ENCODE data around the gene ACAP2. TPM values are rescaled to one million over a fixed set of nuclear protein-coding genes. Genes with fewer than 3 reads are reported as not detected.

Gene ACAP2
- total RNA-seq, 1 donor from 2014 or later: 14.3 TPM

- no peak for TF ChIP-seq CTCF (IDR thresholded peaks at IDR 0.05; ENCODE audit: borderline replicate concordance)
- intact Hi-C loops (cut with micrococcal nuclease): loop anchor here (5.0 to 10.0 kb wide), 2 partner anchors 140 to 572 kb away; no protein-coding TSS in a partner anchor
- DNase-seq: no peak
- Histone ChIP-seq H3K27me3 (ENCODE audit: low read depth) (no peaks in the 10 kb centered on the region), H3K27ac (replicated peaks) (peak overlapping the region; percentile 63), H3K9me3 (replicated peaks) (no peaks in the 10 kb centered on the region), H3K36me3 (no peaks in the 10 kb centered on the region), H3K4me1 (peaks cover 39% of the 10 kb centered on the region), H3K4me3 (no peak overlapping the region)
Observed at GRCh38 chr3:195254454-195255175, 188.2 kb downstream of the ACAP2 start.

GRCh38 chr3:195253923-195254432 is 188.8 kb downstream of the ACAP2 start:
- H3K9me3 ChIP-seq (replicated peaks): no peaks in the 10 kb centered on the region
- DNase-seq: no peak
- H3K27ac ChIP-seq (replicated peaks): peak overlapping the region; percentile 63
- no peak overlapping the region for H3K4me3 ChIP-seq
- intact Hi-C loops (cut with micrococcal nuclease): loop anchor here (10.0 kb wide), 1 partner anchor 139 kb away; no protein-coding TSS in a partner anchor
- TF ChIP-seq CTCF (IDR thresholded peaks at IDR 0.05; ENCODE audit: borderline replicate concordance): no peak
- no peaks in the 10 kb centered on the region for H3K27me3 ChIP-seq (ENCODE audit: low read depth)
- H3K36me3 ChIP-seq: no peaks in the 10 kb centered on the region
- peaks cover 33% of the 10 kb centered on the region for H3K4me1 ChIP-seq

GRCh38 chr3:195251336-195252065 is 191.3 kb downstream of the ACAP2 start:
- Histone ChIP-seq H3K4me1 (peaks cover 19% of the 10 kb centered on the region), H3K4me3 (no peak overlapping the region), H3K27ac (replicated peaks) (no peak overlapping the region), H3K27me3 (ENCODE audit: low read depth) (no peaks in the 10 kb centered on the region), H3K9me3 (replicated peaks) (no peaks in the 10 kb centered on the region), H3K36me3 (no peaks in the 10 kb centered on the region)
- no peak for TF ChIP-seq CTCF (IDR thresholded peaks at IDR 0.05; ENCODE audit: borderline replicate concordance)
- no peak for DNase-seq
- intact Hi-C loops (cut with micrococcal nuclease): loop anchor here (10.0 kb wide), 1 partner anchor 137 kb away; no protein-coding TSS in a partner anchor

- Histone ChIP-seq H3K4me3 (no peak overlapping the region), H3K9me3 (replicated peaks) (no peaks in the 10 kb centered on the region), H3K27me3 (ENCODE audit: low read depth) (no peaks in the 10 kb centered on the region), H3K27ac (replicated peaks) (no peak overlapping the region), H3K36me3 (no peaks in the 10 kb centered on the region), H3K4me1 (peaks cover 19% of the 10 kb centered on the region)
- intact Hi-C loops (cut with micrococcal nuclease): loop anchor here (10.0 kb wide), 1 partner anchor 136 kb away; no protein-coding TSS in a partner anchor
- peak; percentile 42 for DNase-seq
- TF ChIP-seq CTCF (IDR thresholded peaks at IDR 0.05; ENCODE audit: borderline replicate concordance): peak; percentile 58
Observed at GRCh38 chr3:195250473-195251251, 192.2 kb downstream of the ACAP2 start.
